NCI-H446 treated with DMSO at 0.1 percent for 48 hours (cell line): ENCODE data around the gene EOMES.

Source experiments
- DNase-seq: peaks from one replicate; lab custom pipeline; 2025; lab: John Stamatoyannopoulos, UW

Gene EOMES

DNA sequence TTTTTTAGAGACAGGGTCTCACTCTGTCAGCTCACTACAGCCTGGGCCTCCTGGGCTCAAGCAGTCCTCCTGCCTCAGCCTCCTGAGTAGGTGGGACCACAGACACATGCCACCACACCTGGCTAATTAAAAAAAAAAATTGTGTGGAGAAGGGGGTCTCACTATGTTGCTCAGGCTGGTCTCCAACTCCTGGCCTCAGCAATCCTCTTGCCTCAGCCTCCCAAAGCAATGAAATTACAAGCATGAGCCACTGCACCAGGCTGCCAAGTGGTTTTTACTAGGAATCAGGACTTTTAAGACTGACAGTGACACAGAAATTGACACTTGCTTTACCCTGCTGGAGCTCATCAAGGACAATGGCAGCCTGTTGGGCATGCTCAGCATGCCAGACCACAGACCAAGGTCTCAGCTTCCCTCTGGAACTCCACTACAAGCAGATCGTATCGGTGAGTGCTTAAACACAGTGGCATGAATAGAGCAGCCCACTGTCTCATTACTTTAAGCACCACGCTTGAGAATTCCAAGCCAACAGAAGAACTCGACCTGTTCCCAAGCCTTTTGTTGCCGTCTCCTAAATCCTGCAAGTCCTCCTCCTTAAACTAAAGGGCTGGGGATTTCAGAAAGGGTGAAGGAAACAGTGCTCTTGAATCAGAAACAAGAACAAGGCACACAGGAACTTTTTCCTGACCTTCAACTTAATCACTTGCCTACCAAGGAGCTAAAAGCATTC lies 41.4 kb downstream of the EOMES start:
- no peak for DNase-seq

DNA sequence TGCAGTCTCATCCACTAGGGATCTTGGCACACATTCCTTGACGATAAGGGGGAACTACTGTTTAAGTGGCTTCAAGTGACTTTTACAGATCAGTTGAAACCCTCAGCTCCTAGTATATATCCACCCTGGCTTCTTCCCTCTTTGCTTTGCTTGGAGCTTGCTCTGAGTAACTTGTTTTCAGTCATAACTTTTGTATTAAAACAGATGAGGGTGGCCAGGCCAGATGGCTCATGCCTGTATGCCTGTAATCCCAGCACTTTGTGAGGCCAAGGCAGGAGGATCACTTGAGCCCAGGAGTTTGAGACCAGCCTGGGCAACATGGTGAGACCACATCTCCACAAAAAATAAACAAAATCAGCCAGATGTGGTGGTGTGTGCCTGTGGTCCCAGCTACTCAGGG lies 42.4 kb downstream of the EOMES start:
- no peak for DNase-seq

DNA sequence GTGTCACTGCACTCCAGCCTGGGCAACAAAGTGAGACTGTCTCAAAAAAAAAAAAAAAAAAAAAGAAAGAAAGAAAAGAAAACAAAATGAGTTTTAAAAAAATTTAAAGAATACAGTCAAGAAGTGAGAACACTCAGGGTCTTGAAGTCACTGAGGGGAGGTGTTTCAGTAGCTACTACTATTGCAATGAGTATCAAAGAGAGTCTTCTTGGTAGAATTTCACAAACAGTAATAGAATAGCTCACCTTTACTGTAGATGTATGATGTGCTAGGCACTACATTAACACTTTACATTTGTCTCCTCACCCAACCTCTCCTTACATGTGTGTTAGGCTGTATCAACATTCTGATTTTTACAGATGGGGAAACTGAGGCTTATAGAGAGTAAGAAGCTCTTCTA lies 43.9 kb downstream of the EOMES start:
- DNase-seq = no peak

DNA sequence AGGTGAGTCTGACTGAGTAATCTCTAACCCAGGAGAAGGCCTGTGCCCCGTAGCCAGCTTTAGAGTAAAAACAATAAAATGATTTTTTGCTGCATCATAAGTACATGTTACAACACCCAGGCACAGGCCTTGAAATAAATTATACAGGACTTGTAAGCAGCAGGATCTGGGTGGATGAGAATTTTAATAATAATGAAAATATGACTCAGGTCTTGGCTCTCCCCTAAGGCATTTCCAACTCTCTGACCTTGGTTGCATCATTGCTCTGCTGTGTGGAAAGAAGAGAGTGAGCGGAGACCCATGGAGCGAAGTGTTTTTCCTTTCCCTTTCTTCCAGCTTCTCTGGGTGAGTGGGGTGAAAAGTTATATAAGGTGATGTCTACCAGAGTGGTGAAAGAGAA lies 44.6 kb downstream of the EOMES start:
- no peak for DNase-seq

DNA sequence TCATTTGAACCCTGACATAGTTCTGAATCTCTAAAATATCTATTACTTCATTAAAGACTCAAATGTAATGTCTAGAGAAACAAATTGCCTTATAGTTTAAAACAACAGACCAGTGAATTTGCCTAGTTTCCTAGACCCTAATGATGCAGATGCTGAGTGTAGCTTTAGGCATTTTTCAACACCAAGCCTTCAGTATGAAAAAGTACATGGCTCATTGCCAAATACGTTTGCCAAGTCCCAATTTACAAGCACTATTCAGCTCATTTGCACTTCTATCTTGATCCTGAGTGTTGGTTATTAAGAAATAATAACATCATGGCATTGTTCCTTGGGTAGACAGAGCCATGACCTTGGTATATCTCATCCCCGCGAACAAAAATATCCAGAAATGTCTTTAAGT lies 46.8 kb downstream of the EOMES start:
- DNase-seq = peak; percentile 52

DNA sequence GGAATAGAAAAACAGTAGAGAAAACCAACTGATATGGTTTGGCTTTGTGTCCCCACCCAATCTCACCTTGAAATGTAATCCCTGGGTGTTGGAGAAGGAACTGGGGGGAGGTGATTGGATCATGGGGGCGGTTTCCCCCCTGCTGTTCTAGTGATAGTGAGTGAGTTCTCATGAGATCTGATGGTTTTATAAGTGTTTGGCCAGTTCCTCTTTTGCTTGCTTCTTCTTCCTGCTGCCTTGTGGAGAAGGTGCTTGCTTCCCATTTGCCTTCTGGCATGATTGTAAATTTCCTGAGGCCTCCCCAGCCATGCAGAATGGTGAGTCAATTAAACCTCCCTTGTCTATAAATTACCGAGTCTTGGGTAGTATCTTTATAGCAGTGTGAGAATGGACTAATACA lies 48.4 kb downstream of the EOMES start:
- no peak for DNase-seq

DNA sequence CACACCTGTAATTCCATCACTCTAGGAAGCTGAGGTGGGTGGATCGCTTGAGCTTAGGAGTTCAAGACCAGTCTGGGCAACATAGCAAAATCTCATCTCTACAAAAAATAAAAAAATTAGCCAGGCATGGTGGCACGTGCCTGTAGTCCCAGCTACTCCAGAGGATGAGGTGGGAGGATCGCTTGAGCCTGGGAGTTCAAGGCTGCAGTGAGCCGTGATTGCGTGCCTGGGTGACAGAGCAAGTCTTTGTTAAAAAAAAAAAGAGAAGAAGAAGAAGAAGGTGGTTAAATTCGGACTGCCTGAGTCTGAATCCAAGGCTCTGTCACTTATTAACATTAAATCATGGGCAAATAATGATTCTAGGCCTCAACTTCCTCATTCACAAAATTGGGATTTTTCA lies 51.0 kb downstream of the EOMES start:
- no peak for DNase-seq

DNA sequence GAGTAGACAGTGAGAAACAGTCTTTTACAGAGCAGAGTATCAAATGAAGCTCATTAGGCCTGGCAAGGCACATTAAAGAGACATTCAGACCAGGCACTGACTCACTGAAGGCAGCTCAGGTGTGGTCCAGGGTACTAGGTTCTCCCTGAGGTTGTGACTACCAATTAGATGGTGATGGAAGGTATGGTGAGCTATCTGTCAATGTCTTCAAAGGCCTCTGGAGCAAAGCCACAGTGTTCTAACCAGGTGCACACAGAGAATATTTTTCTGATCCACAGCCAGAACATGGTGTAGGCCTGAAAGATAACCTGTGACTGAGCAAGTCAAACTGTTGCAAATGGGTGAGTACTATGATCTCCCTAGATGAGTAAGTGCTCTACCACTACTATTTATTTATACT lies 51.5 kb downstream of the EOMES start:
- no peak for DNase-seq

DNA sequence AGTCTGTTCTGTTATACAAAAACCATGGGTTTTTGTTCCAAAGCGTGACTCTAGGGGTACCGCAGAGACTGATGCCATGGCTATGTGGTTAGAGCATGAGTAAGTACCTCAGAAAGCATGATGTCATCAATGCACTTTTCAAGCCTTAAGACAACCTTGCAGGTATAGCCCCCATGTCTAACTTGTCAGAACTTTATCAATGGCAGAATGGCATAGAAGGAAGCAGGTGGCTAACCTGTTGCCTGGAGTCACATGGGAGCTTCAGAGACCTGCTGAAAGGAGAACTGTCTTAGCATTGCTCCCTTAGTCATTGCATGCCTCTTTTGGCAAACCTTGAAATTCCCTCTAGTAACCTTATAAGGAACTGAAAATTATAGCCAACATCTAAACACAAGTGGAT lies 52.5 kb downstream of the EOMES start:
- no peak for DNase-seq

DNA sequence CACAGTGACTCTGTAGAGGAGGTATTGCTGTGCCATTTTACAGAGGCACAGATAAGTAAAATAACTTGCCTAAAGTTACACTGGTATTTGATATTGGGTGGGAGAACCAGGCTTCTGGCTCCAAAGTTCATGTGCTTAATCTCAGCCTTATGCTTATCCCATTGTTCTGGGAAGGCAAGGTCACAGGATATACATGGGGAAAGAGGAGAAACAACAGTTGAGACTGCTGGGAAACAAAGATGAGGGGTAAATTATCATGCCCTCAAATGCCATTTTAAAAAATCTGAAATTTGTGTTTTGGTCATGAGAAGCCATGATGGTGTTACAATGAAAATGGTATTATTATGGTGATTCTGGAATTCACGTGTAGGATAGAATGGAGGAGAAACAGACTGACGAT lies 54.4 kb downstream of the EOMES start:
- no peak for DNase-seq

DNA sequence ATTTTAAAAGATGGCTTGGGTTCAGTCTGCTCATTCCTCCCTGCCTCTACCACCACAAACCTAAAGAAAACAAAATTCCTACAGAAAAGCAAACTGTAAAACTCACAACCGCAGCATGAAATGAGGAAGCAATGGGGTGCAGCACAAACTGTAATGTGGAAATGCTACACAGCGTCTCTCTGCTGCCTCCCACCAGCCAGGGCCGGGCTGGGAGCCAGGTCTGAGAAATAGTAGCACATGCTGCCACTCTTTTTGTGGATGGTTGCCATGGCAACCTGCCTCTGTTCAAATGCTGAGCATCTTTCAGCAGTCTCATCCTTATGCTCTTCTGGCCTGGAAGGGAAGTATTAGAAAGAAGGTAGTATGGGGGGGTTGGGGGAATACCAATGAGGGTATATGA lies 55.4 kb downstream of the EOMES start:
- peak; percentile 75 for DNase-seq

DNA sequence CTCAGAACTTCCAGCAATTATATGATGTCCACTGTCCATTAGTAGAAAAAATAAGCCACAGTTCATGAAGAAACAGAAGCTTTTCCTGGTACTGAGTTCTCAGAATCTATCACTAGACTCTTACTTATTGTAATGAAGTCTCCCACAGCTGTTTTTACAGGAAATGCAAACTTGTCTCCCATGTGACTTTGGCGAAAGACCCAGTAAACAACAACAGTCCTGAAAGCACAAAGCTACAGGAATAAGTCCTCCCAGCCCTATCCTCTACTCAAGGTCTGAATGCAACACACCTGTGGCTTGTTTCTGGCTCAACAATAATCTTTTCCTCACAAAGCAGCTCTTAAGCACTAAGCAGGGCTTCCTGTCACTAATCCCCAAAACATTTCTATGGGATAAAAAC lies 55.9 kb downstream of the EOMES start:
- no peak for DNase-seq
